Testis (tissue), 2 donors: Measurements from ENCODE around the gene PIK3R2.

Source experiments
- POLR2A ChIP-seq: fragments of 450-650 bp; IDR thresholded peaks from one replicate; pipeline ENCODE4 v1.6.1; 2017; ENCODE audit warnings: antibody characterized with exemption, mild to moderate bottlenecking, moderate library complexity
- TF ChIP-seq, protein P1 (sequence below), 3 experiments: fragments of 450-650 bp in 2 of 3; fragments of 200-600 bp in 1 of 3; sonication (generic) in 1 of 3; IDR thresholded peaks; one replicate each; pipeline ENCODE4 v1.5.1; 2016 to 2019; ENCODE audit warnings: antibody characterized with exemption in 3 of 3, mild to moderate bottlenecking in 2 of 3, moderate library complexity in 1 of 3

- TF ChIP-seq POLR2A = no peak
- TF ChIP-seq, protein P1, sequence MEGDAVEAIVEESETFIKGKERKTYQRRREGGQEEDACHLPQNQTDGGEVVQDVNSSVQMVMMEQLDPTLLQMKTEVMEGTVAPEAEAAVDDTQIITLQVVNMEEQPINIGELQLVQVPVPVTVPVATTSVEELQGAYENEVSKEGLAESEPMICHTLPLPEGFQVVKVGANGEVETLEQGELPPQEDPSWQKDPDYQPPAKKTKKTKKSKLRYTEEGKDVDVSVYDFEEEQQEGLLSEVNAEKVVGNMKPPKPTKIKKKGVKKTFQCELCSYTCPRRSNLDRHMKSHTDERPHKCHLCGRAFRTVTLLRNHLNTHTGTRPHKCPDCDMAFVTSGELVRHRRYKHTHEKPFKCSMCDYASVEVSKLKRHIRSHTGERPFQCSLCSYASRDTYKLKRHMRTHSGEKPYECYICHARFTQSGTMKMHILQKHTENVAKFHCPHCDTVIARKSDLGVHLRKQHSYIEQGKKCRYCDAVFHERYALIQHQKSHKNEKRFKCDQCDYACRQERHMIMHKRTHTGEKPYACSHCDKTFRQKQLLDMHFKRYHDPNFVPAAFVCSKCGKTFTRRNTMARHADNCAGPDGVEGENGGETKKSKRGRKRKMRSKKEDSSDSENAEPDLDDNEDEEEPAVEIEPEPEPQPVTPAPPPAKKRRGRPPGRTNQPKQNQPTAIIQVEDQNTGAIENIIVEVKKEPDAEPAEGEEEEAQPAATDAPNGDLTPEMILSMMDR (IDR thresholded peaks at IDR 0.05) = no peak
Observed at GRCh38 chr19:18205200-18205892, 52.4 kb downstream of the PIK3R2 start.
